ENCODE data around the gene NFATC2IP. TPM values are rescaled to one million over a fixed set of nuclear protein-coding genes. Genes with fewer than 3 reads are reported as not detected.
A peak's percentile ranks its signal among the peaks of the same experiment; 100 is the strongest.

Gene NFATC2IP
- total RNA-seq, 1 donor from 2014 or later: 61.0 TPM

- peak; percentile 91 for TF ChIP-seq CTCF (IDR thresholded peaks at IDR 0.05; ENCODE audit: unreplicated experiment)
- H3K36me3 Mint-ChIP-seq (ENCODE audit: low read depth, unreplicated experiment): peaks cover 32% of the 10 kb centered on the region
- no peaks in the 10 kb centered on the region for H3K9me3 Mint-ChIP-seq (ENCODE audit: unreplicated experiment)
- peaks cover 4% of the 10 kb centered on the region for H3K27me3 Mint-ChIP-seq (ENCODE audit: unreplicated experiment)
- H3K4me3 Mint-ChIP-seq (ENCODE audit: unreplicated experiment): peak overlapping the region; percentile 73
- no peaks in the 10 kb centered on the region for H3K4me1 Mint-ChIP-seq (ENCODE audit: unreplicated experiment)
- DNase-seq (ENCODE audit: low spot score): peak; percentile 15
- H3K27ac Mint-ChIP-seq (ENCODE audit: unreplicated experiment): no peak overlapping the region
Measured at GRCh38 chr16:28981517-28981916, 30.8 kb downstream of the NFATC2IP start.

DNA sequence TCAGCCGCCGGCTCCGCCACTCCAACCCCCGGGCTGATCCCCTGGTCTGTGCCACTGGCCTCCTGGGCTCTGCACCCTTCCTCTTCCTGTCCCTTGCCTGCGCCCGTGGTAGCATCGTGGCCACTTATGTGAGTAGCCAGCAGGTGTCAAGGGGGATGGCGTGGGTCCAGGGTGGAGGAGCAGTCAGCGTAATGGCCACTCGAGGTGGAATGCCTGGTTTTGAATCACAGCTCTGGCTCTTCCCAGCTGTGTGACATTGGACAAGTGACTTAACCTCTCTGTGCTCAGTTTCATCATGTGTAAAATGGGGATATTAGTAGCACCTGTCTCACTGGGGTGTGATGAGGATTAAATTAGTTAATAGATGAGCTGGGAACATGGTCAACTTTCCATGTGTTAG is 31.7 kb downstream of the NFATC2IP start:
- Mint-ChIP-seq H3K4me3 (ENCODE audit: unreplicated experiment) (no peak overlapping the region), H3K4me1 (ENCODE audit: unreplicated experiment) (peaks cover 3% of the 10 kb centered on the region), H3K27me3 (ENCODE audit: unreplicated experiment) (peaks cover 6% of the 10 kb centered on the region), H3K36me3 (ENCODE audit: low read depth, unreplicated experiment) (peaks cover 38% of the 10 kb centered on the region), H3K9me3 (ENCODE audit: unreplicated experiment) (peaks cover 5% of the 10 kb centered on the region), H3K27ac (ENCODE audit: unreplicated experiment) (peak overlapping the region; percentile 18)
- no peak for DNase-seq (ENCODE audit: low spot score)
- TF ChIP-seq CTCF (IDR thresholded peaks at IDR 0.05; ENCODE audit: unreplicated experiment): no peak

DNA sequence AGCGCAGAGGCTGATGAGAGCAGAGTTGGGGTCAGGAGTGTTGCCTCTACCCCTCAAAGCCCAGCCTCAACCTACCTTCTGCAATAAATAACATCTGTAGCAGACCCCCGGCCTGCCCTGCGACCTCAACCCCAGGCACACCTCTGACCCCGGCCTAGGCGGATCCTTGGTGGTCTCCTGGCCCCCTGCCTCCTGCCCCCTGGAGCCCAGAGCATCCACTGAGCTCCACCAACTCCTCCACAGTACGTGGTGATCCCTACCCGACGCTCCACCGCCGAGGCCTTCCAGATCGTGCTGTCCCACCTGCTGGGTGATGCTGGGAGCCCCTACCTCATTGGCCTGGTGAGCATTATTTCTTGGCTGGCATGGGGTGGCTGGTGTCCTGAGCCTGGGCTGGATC is 32.2 kb downstream of the NFATC2IP start:
- H3K4me3 Mint-ChIP-seq (ENCODE audit: unreplicated experiment): no peak overlapping the region
- H3K27me3 Mint-ChIP-seq (ENCODE audit: unreplicated experiment): peaks cover 6% of the 10 kb centered on the region
- peaks cover 41% of the 10 kb centered on the region for H3K36me3 Mint-ChIP-seq (ENCODE audit: low read depth, unreplicated experiment)
- DNase-seq (ENCODE audit: low spot score): no peak
- peak overlapping the region; percentile 18 for H3K27ac Mint-ChIP-seq (ENCODE audit: unreplicated experiment)
- TF ChIP-seq CTCF (IDR thresholded peaks at IDR 0.05; ENCODE audit: unreplicated experiment): no peak
- H3K9me3 Mint-ChIP-seq (ENCODE audit: unreplicated experiment): peaks cover 6% of the 10 kb centered on the region
- peaks cover 3% of the 10 kb centered on the region for H3K4me1 Mint-ChIP-seq (ENCODE audit: unreplicated experiment)

DNA sequence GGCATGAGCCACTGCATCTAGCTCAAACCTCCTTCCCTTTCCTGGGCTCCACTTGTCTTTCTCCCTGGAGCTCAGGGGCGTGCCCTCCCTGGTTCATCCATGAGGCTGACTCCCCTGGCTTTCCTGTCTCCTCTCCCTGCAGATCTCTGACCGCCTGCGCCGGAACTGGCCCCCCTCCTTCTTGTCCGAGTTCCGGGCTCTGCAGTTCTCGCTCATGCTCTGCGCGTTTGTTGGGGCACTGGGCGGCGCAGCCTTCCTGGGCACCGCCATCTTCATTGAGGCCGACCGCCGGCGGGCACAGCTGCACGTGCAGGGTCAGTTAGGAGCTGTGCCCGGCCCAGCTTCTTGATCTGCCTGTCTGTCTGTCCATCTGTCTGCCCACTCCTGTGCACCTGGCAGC is 32.9 kb downstream of the NFATC2IP start:
- H3K9me3 Mint-ChIP-seq (ENCODE audit: unreplicated experiment): peaks cover 6% of the 10 kb centered on the region
- H3K27ac Mint-ChIP-seq (ENCODE audit: unreplicated experiment): no peak overlapping the region
- no peak for DNase-seq (ENCODE audit: low spot score)

GRCh38 chr16:28984091-28984490 is 33.4 kb downstream of the NFATC2IP start:
- no peak for DNase-seq (ENCODE audit: low spot score)
- H3K36me3 Mint-ChIP-seq (ENCODE audit: low read depth, unreplicated experiment): peaks cover 37% of the 10 kb centered on the region
- no peak overlapping the region for H3K27ac Mint-ChIP-seq (ENCODE audit: unreplicated experiment)
- H3K4me3 Mint-ChIP-seq (ENCODE audit: unreplicated experiment): no peak overlapping the region
- no peak for TF ChIP-seq CTCF (IDR thresholded peaks at IDR 0.05; ENCODE audit: unreplicated experiment)
- peaks cover 6% of the 10 kb centered on the region for H3K27me3 Mint-ChIP-seq (ENCODE audit: unreplicated experiment)
- H3K9me3 Mint-ChIP-seq (ENCODE audit: unreplicated experiment): peaks cover 6% of the 10 kb centered on the region
- H3K4me1 Mint-ChIP-seq (ENCODE audit: unreplicated experiment): peaks cover 3% of the 10 kb centered on the region

More for the DNA sequence above, 32.9 kb downstream of the NFATC2IP start:
- Mint-ChIP-seq H3K36me3 (ENCODE audit: low read depth, unreplicated experiment) (peaks cover 37% of the 10 kb centered on the region), H3K27me3 (ENCODE audit: unreplicated experiment) (peaks cover 6% of the 10 kb centered on the region), H3K4me3 (ENCODE audit: unreplicated experiment) (no peak overlapping the region), H3K4me1 (ENCODE audit: unreplicated experiment) (peaks cover 3% of the 10 kb centered on the region)
- no peak for TF ChIP-seq CTCF (IDR thresholded peaks at IDR 0.05; ENCODE audit: unreplicated experiment)
